Panc1 (cell line): ENCODE measurements around the gene CLTB.

Experiments
- POLR2AphosphoS5 ChIP-seq: IDR thresholded peaks from 2 replicates; pipeline ENCODE4 v1.6.1; 2012; ENCODE audit warnings: mild to moderate bottlenecking, low read depth, low read length, moderate library complexity
- SIN3A ChIP-seq: IDR thresholded peaks from 2 replicates; pipeline ENCODE4 v1.6.1; 2012; ENCODE audit warnings: low read depth, mild to moderate bottlenecking, low read length, moderate library complexity, borderline replicate concordance; ENCODE audit not compliant: insufficient read depth
- TF ChIP-seq, protein P1 (sequence below): fragments of 450-650 bp; IDR thresholded peaks from 2 replicates; pipeline ENCODE4 v1.5.1; 2017; ENCODE audit warnings: mild to moderate bottlenecking
- TF ChIP-seq, protein P2 (sequence below), 2 experiments: IDR thresholded peaks; 2 replicates each; pipeline ENCODE4 v1.6.1; 2011 to 2012; ENCODE audit warnings: low read depth in 2 of 2, control low read depth in 1 of 2, low read length in 1 of 2, mild to moderate bottlenecking in 1 of 2, moderate library complexity in 1 of 2; ENCODE audit not compliant: insufficient read depth in 1 of 2

DNA sequence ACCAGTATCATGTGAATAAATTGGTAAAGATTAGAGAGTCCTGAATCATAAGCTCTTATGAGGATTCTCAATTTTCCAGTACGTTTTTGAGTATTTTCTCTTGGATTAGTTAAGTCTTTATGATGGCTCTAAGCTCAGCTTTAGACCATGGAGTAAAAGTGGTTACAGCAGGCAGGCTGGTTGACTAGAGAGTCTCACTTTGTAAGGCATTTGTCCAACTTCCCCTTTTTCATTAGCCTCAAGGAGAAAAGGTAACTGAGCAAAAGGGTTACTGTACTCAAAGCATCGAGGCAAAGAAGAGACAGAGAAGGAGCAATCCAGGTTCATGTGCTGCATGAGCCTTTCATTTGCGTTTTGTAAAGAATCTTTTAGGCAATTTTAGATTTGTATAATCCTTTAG, 36.5 kb downstream of the CLTB start:
- TF ChIP-seq, protein P1, sequence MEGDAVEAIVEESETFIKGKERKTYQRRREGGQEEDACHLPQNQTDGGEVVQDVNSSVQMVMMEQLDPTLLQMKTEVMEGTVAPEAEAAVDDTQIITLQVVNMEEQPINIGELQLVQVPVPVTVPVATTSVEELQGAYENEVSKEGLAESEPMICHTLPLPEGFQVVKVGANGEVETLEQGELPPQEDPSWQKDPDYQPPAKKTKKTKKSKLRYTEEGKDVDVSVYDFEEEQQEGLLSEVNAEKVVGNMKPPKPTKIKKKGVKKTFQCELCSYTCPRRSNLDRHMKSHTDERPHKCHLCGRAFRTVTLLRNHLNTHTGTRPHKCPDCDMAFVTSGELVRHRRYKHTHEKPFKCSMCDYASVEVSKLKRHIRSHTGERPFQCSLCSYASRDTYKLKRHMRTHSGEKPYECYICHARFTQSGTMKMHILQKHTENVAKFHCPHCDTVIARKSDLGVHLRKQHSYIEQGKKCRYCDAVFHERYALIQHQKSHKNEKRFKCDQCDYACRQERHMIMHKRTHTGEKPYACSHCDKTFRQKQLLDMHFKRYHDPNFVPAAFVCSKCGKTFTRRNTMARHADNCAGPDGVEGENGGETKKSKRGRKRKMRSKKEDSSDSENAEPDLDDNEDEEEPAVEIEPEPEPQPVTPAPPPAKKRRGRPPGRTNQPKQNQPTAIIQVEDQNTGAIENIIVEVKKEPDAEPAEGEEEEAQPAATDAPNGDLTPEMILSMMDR: no peak
- TF ChIP-seq, protein P2, sequence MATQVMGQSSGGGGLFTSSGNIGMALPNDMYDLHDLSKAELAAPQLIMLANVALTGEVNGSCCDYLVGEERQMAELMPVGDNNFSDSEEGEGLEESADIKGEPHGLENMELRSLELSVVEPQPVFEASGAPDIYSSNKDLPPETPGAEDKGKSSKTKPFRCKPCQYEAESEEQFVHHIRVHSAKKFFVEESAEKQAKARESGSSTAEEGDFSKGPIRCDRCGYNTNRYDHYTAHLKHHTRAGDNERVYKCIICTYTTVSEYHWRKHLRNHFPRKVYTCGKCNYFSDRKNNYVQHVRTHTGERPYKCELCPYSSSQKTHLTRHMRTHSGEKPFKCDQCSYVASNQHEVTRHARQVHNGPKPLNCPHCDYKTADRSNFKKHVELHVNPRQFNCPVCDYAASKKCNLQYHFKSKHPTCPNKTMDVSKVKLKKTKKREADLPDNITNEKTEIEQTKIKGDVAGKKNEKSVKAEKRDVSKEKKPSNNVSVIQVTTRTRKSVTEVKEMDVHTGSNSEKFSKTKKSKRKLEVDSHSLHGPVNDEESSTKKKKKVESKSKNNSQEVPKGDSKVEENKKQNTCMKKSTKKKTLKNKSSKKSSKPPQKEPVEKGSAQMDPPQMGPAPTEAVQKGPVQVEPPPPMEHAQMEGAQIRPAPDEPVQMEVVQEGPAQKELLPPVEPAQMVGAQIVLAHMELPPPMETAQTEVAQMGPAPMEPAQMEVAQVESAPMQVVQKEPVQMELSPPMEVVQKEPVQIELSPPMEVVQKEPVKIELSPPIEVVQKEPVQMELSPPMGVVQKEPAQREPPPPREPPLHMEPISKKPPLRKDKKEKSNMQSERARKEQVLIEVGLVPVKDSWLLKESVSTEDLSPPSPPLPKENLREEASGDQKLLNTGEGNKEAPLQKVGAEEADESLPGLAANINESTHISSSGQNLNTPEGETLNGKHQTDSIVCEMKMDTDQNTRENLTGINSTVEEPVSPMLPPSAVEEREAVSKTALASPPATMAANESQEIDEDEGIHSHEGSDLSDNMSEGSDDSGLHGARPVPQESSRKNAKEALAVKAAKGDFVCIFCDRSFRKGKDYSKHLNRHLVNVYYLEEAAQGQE (IDR thresholded peaks at IDR 0.05; ENCODE audit: insufficient read depth in 1 of 2, low read depth in 2 of 2, low read length in 1 of 2): no peak
- no peak for TF ChIP-seq POLR2AphosphoS5
- TF ChIP-seq SIN3A: no peak
